ENCODE data around the gene SLC25A53.

SLC25A53 gene

DNA sequence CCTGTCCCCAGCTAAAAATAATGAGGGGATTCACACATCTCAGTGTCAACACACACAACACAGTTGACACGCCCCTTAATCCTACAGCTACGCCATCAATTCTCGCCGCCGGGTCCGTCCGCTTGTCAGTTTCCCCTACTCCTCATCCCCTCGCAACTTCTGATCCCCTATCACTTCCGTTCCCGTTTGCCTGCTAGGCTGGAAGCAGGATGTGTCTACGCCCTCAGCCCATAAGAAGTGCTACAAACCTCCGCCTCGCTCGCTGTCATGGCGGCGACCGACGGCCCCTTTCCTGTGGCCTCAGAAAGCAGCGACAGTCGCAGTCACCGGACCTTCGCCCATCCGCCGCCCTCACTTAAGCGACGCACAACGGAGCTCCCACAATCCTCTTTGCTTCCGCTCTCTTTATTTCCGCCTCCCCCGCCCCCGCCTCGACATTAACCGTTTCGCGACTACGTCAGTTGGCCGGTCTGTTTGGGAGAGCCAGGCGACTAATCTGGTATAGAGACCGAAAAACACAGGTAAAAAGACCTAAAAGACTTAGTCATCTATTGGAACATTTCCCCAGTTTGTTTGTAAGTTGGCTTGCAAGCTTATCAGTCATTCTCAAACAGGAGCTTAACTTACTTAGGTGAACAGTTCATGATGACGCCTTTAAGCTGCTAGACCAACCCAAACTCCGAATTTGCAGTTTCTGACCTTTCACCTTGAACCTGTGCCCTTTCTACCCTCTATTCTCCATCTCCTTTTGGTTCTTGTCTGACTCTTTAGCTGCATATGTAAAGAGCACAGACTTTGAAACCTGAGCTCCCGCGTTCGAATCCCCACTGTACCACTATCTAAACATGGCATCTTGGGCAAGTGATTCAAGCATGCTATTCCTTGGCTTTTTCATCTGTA lies at the start of gene SLC25A53:
TSS of gene SLC25A53 (minus strand) at position 380 of the 900 bp plus-strand sequence. CDS start 51,752 bp downstream, outside the sequence.
- DNase-seq (ENCODE audit: low read depth in 2 of 2): peak; percentile 51 to 68

DNA sequence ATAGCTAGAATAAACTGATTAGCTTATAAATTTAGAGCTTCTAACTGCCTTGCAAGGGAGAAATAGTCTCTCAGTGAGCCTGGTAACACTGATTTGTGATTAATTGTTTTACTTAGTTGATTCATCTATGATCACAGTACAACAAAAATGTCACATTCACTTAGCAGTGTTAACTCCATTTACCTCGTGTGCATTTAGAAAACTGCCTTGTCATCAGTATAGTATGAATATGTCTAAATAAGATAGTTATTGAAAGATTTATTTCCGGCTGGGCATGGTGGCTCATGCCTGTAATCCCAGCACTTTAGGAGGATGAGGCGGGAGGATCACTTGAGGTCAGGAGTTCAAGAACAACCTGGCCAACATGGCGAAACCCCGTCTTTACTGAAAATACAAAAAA lies 48.7 kb upstream of the SLC25A53 start:
- no peak for DNase-seq (ENCODE audit: low read depth in 2 of 2)

- DNase-seq (ENCODE audit: low read depth in 2 of 2): no peak
Observed at GRCh38 chrX:104195489-104196084, 38.8 kb upstream of the SLC25A53 start.

- no peak for DNase-seq (ENCODE audit: low read depth in 2 of 2)
Observed at GRCh38 chrX:104195013-104195412, 38.2 kb upstream of the SLC25A53 start.

- DNase-seq (ENCODE audit: low read depth in 2 of 2): no peak
Observed at GRCh38 chrX:104193485-104193884, 36.7 kb upstream of the SLC25A53 start.

GRCh38 chrX:104189837-104190236 lies 33.0 kb upstream of the SLC25A53 start:
- no peak for DNase-seq (ENCODE audit: low read depth in 2 of 2)

- DNase-seq (ENCODE audit: low read depth in 2 of 2): no peak
Observed at GRCh38 chrX:104187931-104188330, 31.1 kb upstream of the SLC25A53 start.

DNA sequence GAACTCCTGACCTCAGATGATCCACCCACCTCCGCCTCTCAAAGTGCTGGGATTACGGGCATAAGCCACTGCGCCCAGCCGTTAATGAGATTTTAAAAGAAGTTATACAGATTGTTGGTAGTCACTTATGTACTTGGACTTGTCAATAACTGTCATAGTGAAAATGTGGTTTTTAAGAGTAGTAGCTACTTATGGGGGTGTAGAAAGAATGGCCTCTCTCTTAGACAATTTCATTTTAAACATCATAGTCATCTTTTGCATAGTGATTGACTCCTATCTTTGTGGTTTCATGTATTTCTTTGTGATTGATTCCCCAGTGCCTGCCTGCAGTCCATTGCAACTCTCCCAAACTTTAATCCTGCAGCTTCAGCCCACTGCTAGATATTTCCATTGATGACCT lies 26.9 kb upstream of the SLC25A53 start:
- DNase-seq (ENCODE audit: low read depth in 2 of 2): no peak

- no peak for DNase-seq (ENCODE audit: low read depth in 2 of 2)
Observed at GRCh38 chrX:104173841-104174240, 17.0 kb upstream of the SLC25A53 start.

GRCh38 chrX:104172788-104173187 lies 16.0 kb upstream of the SLC25A53 start:
- DNase-seq (ENCODE audit: low read depth in 2 of 2): no peak

DNA sequence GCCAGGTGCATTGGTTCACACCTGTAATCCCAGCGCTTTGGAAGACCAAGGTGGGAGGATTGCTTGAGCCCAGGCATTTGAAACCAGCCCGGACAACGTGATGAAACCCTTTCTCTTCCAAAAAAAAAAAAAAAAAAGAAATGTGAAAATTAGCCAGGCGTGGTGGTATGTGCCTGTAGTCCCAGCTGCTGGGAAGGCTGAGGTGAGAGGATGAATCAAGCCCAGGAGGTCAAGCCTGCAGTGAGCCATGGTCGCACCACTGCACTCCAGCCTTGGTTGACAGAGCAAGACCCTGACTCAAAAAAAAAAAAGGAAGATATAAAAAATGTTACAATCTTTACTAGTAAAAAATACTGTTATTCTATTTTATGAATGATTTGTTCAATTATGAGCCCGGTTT lies 15.3 kb upstream of the SLC25A53 start:
- DNase-seq (ENCODE audit: low read depth in 2 of 2): no peak

- no peak for DNase-seq (ENCODE audit: low read depth in 2 of 2)
Observed at GRCh38 chrX:104168127-104168526, 11.3 kb upstream of the SLC25A53 start.

- DNase-seq (ENCODE audit: low read depth in 2 of 2): no peak
Observed at GRCh38 chrX:104166735-104167436, 10.1 kb upstream of the SLC25A53 start.

GRCh38 chrX:104165894-104166734 lies 9.3 kb upstream of the SLC25A53 start, which contains the start of gene FAM199X:
Gene FAM199X (plus strand): TSS chrX:104166453. CDS start chrX:104166786, 333 bp downstream.
- DNase-seq (ENCODE audit: low read depth in 2 of 2): peak; percentile 72 to 83

DNA sequence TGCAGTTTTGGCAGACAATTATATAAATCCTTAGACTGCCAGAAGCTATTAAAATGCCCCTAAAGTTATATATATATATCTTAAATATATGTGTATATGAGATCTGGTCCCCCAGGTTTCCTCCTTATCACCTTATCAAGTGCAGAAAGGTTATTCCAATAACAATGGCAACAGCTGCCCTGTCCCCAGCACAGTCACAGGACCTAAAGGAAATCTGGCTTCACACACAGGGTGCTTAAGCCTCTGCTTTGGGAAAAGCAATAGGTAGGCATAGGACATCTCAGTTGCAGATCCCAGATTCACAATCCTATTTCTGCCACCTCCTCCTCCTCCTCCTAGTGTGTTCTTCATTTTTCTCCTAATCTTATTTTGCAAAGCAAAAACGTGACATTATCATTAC lies 5.8 kb downstream of the SLC25A53 start:
- DNase-seq (ENCODE audit: low read depth in 2 of 2): no peak

DNA sequence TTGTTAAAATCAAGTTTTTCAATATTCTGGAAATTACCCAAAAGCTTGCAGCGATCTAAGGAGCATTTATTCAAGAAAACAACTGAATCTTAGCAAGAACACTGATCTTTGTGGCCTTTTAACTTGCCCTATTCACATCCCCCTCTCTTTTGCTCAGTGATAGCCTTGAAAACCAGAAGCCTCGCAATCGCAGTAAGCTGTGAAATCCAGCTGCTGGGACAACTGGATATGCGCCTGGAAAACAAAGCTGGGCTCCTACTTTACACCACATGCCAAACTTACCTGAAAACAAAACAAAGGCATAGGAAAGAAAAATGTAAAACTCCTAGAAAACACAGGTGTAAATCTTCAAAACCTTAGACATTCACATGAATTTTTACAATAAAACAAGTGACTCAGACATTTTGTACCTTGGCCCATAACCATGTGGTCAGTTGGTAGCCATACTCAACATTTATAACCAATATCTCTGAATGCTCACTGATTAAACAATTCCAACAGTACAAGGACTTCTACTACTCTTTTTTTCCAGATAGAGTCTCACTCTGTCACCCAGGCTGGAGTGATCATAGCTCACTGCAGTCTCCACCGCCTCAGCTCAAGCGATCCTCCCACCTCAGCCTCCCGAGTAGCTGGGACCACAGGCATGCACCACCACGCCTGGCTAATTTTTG lies 15.6 kb downstream of the SLC25A53 start:
- DNase-seq (ENCODE audit: low read depth in 2 of 2): no peak

DNA sequence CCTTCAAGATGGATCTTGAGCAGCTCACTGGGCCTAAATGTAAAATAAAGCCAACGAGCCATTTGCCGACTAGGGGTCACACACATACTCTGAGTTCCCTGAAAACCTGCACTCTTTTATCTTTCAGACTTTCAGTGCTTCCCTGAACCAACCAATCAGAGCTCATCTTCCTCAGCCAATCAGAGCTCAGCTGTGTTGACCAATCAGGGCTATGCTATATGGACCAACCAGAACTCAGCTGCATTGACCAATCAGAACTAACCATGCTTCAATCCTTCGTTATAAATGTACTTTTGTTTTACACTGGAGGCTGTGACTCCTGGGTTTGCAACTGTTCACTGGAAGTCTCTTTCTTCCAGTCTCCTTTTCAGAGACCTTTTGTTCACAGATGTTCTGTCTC lies 19.3 kb downstream of the SLC25A53 start:
- DNase-seq (ENCODE audit: low read depth in 2 of 2): no peak

DNA sequence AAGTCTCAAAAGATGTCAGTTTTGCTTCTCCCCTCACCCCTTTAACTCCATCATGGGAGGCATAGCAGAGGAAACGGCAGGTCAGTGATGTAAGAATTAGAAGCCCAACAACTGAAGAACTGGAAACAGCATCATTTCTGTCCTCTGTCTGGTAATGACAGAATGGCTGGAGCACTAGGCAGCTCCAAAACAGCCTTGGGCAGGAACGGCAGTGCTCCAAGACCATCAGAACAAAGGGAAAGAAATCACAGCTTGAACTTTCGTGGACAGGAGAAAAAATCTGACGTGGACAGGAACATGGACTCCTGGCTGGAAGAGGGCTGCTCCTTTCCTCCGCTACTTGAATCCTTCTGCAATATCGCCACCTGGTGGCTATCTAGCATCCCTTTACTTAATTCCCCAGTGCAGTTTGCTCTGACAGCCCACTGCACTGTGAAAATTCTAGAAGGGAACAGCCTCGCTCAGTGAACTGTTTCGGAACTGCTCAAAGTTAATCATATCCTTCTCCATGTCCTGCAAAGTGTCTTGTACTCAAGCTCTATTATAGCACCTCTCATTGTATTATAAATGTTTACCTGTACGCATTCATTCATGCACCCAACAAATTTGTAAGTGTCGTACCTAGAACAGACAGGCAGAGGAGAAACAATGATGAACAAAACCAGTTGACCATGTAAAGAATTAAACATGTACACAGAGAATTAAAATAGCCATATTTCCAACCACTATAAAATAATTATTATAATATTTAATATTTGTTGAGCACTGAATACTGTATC lies 20.4 kb downstream of the SLC25A53 start:
- DNase-seq (ENCODE audit: low read depth in 2 of 2): no peak

- no peak for DNase-seq (ENCODE audit: low read depth in 2 of 2)
Observed at GRCh38 chrX:104135677-104136076, 21.1 kb downstream of the SLC25A53 start.

- DNase-seq (ENCODE audit: low read depth in 2 of 2): no peak
Observed at GRCh38 chrX:104134583-104135261, 22.1 kb downstream of the SLC25A53 start.
